Measurements from ENCODE around the gene BNIPL. TPM values are rescaled to one million over a fixed set of nuclear protein-coding genes. Genes with fewer than 3 reads are reported as not detected.

The BNIPL gene
- total and polyA plus RNA-seq, 2 of the 8 experiments (the other 6 are each of a cell fraction or from before 2014, with no cell fraction given) = 2.4 to 3.3 TPM

DNA sequence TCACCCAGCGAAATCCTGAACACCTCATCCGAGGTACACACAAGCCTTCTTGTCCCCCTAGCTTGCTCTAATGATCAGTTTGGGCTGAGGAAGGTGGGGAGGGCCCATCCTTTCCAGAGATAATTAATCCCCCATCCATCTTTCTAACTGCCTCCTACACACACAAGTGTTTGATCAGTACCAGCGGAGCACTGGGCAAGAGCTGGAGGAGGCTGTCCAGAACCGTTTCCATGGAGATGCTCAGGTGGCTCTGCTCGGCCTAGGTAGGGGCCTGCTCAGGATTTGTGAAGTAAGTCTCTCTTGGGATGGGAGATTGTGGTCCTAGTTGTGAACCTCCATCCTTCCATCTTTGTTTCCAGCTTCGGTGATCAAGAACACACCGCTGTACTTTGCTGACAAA, 48.5 kb upstream of the BNIPL start (continued):
- TF ChIP-seq CHD7 (IDR thresholded peaks at IDR 0.05; ENCODE audit: insufficient replicate concordance, low read length) = no peak
- TF ChIP-seq ASH2L (IDR thresholded peaks at IDR 0.05; ENCODE audit: low read length) = no peak
- no peak for TF ChIP-seq CHD1 (IDR thresholded peaks at IDR 0.05; ENCODE audit: low read depth, low read length)
- no peak for TF ChIP-seq POU5F1 (IDR thresholded peaks at IDR 0.05; ENCODE audit: low read depth, low read length)
- TF ChIP-seq SP2 (IDR thresholded peaks at IDR 0.05; ENCODE audit: low read length) = no peak
- TF ChIP-seq RXRA (IDR thresholded peaks at IDR 0.05; ENCODE audit: insufficient read depth, low read depth, low read length) = no peak
- TF ChIP-seq JUN (IDR thresholded peaks at IDR 0.05; ENCODE audit: low read depth, low read length) = no peak
- TF ChIP-seq SIRT6 (IDR thresholded peaks at IDR 0.05; ENCODE audit: low read length) = no peak
- TF ChIP-seq RFX5 (IDR thresholded peaks at IDR 0.05; ENCODE audit: borderline replicate concordance, low read depth, low read length) = no peak
- TF ChIP-seq TEAD4 (IDR thresholded peaks at IDR 0.05; ENCODE audit: low read depth, low read length) = no peak
- TF ChIP-seq EGR1 (IDR thresholded peaks at IDR 0.05; ENCODE audit: borderline replicate concordance, low read depth, low read length) = no peak
- no peak for TF ChIP-seq PHF8 (conservative IDR thresholded peaks at IDR 0.05; ENCODE audit: low read depth, low read length)
- no peak for TF ChIP-seq CBX8 (IDR thresholded peaks at IDR 0.05; ENCODE audit: borderline replicate concordance, low read depth, low read length)
- no peak for TF ChIP-seq SIX5 (IDR thresholded peaks at IDR 0.05; ENCODE audit: low read depth, low read length)

All from H1 (cell line).